Activated CD4-positive, CD25-positive, alpha-beta regulatory T cell (primary cell): ENCODE measurements around the gene FRG1.
"Not testable (repeated sequence)": the region's sequence is repeated elsewhere in the genome, so short reads cannot be mapped to it uniquely, and the experiment has no call there.

Experiments
- DNase-seq, 4 experiments: peaks; one replicate each; lab custom pipeline; 2025; lab: John Stamatoyannopoulos, UW

Gene FRG1

DNA sequence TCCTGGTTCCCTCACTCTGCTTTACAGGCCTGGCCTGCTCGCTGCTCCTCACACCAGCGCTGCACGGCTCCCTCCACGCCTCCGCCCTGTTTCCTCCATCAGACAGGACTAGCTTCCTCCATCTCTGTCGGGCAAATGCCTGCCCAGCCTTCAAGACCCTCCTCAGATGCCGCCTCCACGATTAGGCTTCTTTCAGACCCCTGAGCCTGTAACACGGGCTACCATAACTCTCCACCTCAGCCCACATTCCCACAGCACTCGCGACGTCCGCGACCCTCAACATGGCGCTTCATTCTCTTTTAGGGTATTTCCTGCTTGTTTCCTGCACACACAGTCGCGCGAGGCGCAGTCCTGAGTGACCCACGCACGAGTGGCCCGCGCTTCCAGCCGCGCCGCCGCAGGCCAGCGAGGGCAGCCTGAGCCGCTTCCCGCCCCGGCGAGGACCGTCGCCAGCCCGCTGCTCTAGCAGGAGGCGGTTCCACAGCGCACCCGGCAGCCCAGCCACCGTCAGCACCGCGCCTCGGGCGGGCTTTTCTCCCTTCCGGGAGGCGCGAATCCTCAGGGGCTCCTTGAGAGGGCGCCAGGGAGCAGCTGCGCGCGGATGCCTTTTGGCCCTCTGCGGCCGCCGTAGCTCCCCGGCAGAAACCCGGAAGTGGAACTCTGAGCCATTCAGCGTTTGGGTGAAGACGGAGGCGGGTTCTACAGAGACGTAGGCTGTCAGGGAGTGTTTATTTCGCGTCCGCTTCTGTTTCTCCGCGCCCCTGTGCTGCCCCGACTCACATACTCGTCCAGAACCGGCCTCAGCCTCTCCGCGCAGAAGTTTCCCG, at the start of gene FRG1:
Gene FRG1, plus strand, starts transcription at position 695 of the 827 bp plus-strand sequence. CDS start 138 bp downstream, outside the sequence.
- no peak for DNase-seq

DNA sequence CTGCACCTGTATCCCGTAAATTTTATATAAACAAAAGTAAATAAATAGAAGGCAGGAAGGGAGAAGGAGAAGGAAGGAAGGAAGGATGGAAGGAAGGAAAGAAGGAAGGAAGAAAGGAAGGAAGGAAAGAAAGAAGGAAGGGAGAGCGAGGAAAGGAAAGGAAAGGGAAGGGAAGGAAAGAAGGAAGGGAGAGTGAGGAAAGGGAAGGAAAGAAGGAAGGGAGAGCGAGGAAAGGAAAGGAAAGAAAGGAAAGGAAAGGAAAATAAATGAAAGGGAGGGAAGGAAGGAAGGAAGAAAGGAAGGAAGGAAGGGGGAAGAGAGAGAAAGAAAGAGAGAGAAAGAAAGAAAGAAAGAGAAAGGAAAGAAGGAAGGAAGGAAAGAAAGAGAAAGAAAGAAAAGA, 43.0 kb upstream of the FRG1 start:
- DNase-seq = no peak

DNA sequence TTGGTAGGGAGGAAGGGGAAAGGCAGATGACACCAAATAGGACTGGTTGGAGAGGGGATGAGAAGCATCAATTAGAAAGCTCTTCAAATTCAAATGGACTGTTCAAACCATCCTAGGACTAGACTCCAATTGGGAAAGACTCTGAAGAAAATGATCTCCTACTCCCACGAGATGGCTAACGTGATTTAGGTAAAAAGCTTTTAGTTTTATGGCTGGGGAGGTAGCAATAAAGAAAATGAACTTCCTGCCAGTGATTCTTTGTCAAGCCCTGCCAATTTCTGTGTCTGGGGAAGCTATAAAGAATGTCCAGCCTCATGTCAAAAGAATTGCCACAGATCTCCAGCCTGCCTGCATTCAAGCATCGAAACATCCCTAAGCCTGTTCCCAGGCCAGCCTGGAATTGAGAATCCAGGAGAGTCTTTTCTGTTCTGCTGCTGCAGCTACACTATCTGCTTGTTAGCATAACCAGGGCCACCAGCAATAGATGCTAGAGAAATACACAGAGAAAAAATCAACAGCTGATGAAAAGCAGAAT, 41.1 kb upstream of the FRG1 start:
- not testable (repeated sequence) for DNase-seq

DNA sequence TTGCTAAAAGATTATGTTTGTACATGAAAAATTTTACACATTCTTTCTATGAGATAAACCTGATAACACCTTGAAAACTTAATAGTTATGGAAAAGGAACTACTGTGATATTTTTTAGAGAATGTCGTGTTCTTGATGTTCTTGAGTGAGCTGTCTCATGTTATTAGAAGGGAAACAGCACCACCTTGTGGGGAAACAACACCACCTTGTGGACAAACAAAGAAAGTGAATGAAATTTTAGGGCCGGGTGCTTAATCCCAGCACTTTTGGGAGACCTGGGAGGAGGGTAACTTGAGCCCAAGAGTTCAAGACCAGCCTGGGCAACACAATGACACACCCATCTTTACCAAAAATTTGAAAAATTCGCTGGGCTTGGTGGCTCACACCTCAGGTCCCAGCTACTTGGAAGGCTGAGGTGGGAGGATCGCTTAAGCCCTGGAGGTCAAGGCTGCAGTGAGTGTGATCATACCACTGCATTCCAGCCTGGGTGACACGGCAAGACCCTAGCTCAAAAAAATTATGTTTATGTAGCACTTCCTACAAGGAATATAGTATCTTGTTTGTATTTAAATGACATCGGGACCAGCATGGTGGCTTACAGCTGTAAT, 36.1 kb upstream of the FRG1 start:
- not testable (repeated sequence) for DNase-seq

DNA sequence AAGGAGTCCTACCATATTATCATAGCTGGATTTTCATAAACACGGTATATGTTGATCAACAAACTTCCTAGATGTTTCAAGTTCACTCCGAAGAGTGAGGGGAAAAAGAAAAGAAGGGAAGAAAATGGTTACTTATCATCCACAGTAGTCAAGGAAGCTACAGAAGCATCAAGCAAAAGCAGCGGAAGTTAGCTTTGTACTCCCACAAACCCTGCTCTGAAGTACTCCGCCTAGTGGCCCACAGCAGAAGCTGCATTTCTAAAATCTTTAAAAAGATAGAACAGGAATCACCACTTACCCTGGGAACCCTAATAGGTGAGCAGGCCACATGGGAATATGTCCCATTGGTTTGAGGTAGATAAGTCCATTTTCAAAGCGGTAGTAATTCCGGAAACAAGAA, 28.5 kb upstream of the FRG1 start:
- DNase-seq = no peak

DNA sequence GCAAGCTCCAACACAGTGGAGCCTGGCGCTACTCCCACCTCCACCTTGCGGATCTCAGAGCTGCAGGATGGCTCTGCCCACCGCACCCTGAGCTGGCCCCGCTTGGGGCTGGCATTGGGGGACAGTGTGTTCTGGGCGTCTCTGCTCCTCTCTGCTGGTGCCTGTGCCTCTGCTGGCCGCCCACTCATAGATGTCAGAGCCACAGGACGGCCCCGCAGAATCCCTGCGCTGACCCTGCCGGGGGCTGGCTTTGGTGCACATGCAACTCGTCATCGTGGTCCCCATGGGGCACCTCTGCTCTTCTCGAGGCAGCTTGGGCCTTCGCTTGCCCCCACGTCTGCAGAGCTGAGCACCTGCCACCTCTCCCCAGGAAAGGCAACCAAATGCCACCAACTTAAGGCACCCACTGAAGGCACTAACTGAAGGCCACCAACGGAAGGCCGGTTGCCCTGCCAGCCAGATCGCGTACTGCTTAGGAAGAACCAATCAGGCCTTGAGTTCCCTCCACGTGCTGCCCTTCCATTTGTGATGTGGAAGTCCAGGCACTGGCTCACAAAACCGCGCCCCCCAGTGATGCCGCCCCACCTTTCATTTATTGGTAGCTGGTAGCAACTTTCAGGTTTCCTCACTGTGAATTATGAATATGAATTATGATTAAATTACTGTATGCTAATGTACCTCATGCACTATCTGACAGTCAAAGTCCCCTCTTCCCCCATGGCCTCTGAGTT, 23.3 kb upstream of the FRG1 start:
- DNase-seq = no peak

DNA sequence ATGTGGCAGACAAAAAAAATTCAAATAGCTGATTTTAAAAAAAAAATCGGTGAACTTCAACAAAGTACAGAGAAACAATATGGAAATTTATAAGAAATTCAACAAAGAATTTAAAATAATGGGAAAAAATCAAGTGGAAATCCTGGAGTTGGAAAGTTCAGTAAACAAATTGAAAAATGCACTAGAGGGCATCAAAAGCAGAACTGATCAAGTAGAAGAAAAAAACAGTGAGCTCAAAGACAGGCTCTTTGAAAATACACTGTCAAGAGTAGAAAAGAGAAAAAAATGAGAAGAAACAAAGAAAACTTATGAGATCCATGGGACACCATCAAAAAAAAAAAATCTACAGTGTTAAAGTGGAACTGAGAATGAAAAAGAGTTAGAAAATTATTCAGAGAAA, 19.6 kb upstream of the FRG1 start:
- no peak for DNase-seq

DNA sequence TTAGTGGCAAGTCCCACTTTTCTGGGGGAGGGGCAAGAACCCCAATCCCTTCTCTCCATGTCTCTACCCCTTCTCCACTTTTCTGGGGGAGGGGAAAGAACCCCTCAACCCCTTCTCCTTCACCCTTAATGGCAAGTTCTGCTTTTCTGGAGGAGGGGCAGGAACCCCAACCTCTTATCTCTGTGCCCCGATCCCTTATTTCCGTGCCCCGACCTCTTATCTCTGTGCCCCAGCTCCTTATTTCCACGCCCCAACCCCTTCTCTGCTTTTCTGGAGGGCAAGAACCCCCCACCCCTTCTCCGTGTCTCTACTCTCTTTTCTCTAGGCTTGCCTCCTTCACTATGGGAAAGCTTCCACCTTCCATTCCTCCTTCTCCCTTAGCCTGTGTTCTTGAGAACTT, 13.9 kb upstream of the FRG1 start:
- not testable (repeated sequence) for DNase-seq

DNA sequence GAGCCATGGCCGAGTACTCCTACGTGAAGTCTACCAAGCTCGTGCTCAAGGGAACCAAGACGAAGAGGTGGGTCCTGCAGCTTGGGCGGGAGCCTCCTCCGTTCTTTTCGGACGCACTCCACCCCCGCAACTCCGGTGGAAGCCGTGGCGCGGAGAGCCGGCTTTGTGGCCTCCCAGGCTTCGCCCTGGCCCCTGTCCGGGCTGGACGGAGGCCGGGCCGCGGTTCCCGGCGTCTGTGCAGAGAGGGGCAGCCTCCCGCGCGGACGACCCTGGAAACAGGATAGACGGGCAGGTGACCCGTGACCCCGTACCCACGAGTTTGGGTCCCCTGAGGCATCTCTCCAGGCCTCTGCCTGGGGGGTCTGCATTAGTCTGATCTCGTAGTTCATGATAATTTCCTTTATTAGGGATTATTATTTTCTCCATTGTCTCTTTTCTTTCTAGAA, 356 bp downstream of the FRG1 start:
- no peak for DNase-seq

DNA sequence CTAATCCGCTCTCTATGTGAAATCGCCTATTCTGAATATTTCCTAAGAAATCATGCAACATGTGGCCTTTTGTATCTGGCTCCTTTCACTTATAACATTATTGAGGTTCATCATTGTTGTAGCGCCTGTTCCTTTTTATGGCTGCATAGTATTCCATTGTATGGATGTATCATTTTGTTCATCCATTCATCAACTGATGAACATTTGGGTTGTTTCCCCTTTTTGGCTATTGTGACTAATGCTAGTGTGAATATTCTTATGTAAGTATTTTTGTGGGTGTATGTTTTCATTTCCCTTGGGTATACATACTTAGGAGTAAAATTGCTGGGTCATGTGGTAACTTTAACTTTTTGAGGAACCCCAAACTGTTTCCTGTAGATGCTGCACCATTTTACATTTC, 1.7 kb downstream of the FRG1 start:
- not testable (repeated sequence) for DNase-seq

DNA sequence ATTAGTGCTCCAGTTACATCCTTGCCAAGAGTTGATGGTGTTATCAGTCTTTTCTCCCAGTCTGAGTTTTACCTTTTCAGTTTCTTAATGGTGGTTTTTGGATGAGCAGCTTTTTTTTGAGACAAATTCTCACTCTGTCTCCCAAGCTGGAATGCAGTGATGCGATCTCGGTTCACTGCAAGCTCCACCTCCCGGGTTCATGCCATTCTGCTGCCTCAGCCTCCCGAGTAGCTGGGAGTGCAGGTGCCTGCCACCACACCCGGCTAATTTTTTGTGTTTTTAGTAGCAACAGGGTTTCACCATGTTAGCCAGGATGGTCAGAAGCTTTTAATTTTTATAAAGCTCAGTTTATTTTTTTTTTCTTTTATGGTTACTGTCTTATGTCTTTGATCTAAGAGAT, 3.4 kb downstream of the FRG1 start:
- DNase-seq = not testable (repeated sequence)

DNA sequence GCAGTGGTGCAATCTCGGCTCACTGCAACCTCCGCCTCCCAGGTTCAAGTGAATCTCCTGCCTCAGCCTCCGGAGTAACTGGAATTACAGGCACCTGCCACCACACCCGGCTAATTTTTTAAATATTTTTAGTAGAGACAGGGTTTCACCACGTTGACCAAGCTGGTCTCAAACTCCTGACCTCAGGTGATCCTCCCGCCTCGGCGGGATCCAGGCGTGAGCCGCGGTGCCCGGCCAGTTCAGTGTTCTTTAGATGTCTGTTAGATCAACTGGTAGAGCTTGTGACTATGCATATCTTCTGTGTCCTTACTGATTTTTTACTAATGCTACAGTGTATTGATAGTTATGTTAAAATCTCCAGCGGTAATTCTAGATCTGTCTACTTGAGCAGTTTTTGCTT, 6.2 kb downstream of the FRG1 start:
- DNase-seq = not testable (repeated sequence)

DNA sequence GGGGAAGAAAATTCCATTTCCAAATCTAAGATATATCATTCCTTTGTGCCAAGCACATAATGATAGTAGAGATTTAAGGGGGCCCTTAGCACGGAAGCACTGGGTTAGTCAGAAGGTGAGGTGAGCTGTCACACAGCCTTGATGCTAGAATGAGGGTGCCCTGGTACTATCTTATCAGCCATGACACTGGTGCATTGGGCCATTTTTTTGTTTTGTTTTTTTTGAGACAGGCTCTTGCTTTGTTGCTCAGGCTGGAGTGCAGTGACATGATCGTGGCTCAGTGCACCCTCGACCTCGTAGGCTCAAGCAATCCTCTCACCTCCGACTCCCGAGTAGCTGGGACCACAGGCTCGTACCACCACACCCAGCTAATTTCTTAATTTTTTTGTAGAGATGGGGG, 7.8 kb downstream of the FRG1 start:
- DNase-seq = not testable (repeated sequence)

DNA sequence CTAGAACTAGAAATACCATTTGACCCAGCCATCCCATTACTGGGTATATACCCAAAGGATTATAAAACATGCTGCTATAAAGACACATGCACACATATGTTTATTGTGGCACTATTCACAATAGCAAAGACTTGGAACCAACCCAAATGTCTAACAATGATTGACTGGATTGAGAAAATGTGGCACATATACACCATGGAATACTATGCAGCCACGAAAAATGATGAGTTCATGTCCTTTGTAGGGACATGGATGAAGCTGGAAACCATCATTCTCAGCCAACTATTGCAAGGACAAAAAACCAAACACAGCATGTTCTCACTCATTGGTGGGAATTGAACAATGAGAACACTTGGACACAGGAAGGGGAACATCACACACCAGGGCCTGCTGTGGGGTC, 28.6 kb downstream of the FRG1 start:
- DNase-seq = not testable (repeated sequence)

DNA sequence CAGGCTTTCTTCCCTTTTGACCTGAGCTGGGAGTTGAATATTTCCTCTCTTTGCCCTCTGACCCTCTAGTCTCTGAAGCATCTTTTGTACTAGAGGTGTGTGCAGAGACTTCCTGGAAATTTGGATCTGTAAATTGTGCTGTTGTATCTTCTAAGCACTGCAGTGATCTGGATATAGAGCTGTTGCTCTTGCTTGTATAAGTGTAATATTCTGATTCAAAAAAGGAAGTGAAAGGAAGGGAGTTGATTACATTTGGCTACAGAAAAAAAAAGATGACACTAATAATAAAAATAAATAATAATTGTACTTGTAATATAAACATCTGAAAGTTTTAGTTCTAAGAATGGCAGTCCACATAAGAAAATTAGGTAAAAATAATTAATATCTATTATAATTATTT, 33.0 kb downstream of the FRG1 start:
- no peak for DNase-seq

DNA sequence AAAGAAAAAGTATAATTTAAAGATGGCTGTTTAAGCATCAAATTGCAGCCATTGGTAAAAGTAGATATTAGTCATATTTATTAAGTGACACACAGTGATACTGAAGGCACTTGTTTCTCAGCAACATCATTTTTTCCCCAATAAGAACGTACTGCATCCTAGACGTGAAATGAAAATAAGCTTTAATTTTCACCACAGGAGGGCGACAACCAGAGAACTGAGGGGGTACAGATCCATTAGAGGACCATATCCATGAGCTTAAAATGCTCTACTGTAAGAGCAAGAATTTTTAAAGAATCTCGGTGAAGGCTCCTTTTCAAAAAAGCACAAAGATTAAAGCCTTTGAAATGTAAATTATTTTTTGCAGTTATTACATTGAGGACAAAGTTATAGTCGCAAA, 33.4 kb downstream of the FRG1 start:
- no peak for DNase-seq

DNA sequence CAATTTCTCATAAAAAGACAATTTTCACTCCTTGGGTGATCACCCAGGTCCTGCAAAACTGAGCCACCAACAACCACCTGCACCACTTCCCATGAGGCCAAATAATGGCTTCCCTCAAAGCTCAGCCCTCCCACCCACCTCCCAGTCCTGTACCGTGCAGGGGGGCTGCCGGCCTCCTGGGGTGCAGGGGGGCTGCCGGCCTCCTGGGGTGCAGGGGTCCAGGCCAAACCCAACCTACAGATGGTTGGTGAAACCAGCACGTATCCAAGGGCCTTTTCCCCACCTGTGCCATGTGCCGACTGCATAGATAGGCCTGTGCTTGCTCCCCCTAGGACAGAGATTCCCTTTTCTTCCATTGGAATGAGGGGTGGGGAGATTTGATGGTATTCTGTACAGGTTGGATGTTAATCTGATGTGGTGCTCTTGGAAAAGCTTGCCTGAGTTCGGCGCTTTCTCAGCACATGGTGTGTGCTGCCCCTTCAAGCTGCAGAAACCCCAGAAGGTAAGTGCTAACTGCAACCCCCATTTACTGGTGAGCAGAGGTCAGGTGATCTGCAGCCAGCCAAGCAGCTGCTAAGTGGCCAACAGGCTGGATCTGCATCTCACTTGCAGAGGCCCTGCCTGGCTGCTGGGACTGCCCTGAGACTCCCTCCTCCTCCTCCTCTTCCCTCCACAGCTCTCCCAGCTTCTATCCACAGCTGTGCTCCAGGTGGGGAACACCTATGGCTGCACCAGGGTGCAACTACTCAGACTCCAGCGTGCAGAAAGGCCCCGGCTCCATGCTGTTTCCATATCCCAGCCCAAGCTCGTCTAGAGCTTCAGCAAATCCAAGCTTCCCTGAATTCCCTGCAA, 38.8 kb downstream of the FRG1 start:
- DNase-seq = no peak

DNA sequence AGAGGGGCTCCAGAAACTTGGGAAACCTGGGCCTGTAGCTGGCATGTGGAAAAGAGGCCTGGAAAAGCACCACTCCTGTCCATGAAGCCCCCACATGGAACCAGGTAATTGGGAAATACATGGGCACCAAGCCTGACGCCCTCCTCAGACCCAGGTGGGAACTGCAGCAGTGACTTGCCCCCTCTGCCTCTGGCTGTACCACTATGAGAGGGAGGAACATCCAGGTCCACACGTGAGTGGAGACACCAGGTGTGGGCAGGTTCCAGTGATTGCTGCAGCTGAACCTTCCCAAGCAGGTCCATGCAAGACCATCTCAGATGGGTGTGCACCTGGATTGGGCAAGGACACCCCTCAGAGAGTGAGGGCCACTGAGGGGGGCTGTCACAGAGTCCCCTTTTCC, 39.6 kb downstream of the FRG1 start:
- not testable (repeated sequence) for DNase-seq

DNA sequence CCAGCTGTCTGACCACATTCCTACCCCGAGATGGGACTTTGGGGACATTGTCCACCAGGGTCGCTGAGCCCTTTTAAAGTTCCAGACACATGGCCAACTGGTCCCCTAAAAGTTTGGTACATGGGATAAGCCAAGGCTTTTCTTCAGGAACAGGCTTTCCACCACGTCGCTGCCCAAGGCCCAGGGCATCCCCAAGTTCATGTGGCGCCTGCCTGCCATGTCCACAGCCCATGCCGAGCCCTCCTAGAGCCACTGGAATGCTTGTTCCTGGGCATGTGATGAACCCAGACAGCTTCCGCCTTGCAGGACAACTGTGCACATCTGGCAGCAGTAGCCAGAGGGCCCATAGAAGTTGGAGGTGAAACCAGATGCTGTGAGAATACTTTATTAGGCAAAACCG, 41.3 kb downstream of the FRG1 start:
- DNase-seq = no peak

DNA sequence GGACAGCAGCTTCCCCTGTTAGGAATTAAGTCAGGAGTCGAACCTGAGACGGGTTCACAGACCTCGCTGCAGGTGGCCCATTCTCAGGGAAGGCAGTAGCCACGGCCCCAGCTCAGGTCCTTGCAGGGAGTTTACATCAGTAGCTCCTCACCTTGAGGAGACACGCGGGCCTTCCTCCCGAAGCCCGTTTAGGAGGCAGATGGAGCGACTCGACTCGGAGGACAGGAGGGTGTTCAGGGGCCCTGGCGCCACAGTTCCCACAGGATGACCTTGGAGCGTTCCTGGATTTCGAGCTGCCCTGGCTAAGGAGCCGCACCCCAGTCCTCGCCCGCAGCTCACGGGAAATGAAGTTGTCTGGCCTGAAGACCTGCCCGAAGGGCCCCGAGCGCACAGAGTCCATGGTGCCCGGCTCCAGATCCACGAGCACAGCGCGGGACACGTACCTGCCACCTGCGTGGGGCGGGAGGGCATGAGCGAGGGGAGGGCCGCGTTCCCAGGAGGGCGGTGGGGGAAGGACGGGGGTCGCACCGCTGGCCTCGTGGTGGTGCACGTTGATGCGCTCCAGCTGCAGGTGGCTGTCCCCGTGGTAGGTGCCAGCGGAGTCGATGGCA, 43.3 kb downstream of the FRG1 start:
- not testable (repeated sequence) for DNase-seq

DNA sequence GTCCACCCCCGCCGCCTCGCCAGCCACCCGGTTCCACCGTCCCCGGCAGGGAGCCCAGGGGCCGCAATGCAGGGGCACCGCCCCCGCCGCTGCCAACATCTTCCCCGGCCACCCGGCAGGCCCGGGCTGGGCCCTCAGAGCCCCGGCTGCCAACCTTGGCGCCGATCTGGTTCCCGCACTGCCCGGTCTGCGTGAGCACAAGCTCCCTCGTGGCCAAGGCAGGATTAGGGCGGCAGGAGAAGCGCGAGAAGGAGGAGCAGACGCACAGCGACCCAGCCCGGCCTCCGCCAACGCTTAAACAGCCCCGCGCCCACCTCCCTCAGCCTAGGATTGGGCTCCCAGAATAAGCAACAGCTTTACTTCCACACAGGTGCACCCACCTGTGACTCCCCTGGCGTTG, 44.0 kb downstream of the FRG1 start:
- DNase-seq = not testable (repeated sequence)
